MM.1S (cell line): ENCODE measurements around the gene PTK7.

Experiments used
- EZH2 ChIP-seq: fragments of 300-600 bp; sonication (generic); optimal IDR thresholded peaks from 2 replicates; pipeline ENCODE3; 2017; ENCODE audit warnings: low read depth, mild to moderate bottlenecking, antibody characterized with exemption, low read length, mixed read lengths
- EZH2phosphoT487 ChIP-seq: fragments of 300-600 bp; sonication (generic); IDR thresholded peaks from 2 replicates; pipeline ENCODE4 v1.6.1; 2018; ENCODE audit warnings: antibody characterized with exemption, low read length
- TF ChIP-seq, protein P1 (sequence below): fragments of 300-600 bp; sonication (generic); IDR thresholded peaks from 2 replicates; pipeline ENCODE4 v1.5.1; 2016; ENCODE audit warnings: antibody characterized with exemption, low read length, mixed read lengths

DNA sequence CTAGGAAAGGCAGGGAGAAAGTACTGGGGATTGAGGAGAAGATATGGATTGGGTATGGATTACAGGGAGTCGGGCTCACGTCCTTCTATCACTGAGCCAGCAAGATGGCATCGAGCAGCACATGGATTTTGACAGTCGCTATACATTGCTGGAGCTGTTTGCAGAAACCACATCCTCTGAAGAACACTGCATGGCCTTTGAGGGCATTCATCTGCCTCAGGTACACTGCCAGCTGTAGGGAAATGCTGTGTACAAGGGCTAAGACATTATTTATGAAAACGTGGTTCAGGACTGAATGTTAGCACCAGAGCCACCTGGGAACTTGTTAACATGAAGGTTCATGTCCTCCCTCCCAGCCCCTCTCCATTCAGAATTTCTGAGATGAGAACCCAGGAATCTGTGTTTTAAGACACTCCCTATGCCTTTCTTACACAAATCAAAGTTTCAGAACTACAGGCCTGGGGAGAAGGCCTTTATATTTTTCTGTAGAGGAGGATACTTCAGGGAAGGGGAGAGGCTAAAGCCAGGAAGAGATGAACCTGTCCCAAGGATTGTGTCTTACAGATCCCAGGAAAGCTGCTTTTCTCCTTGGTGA is 109.4 kb downstream of the PTK7 start:
- TF ChIP-seq, protein P1, sequence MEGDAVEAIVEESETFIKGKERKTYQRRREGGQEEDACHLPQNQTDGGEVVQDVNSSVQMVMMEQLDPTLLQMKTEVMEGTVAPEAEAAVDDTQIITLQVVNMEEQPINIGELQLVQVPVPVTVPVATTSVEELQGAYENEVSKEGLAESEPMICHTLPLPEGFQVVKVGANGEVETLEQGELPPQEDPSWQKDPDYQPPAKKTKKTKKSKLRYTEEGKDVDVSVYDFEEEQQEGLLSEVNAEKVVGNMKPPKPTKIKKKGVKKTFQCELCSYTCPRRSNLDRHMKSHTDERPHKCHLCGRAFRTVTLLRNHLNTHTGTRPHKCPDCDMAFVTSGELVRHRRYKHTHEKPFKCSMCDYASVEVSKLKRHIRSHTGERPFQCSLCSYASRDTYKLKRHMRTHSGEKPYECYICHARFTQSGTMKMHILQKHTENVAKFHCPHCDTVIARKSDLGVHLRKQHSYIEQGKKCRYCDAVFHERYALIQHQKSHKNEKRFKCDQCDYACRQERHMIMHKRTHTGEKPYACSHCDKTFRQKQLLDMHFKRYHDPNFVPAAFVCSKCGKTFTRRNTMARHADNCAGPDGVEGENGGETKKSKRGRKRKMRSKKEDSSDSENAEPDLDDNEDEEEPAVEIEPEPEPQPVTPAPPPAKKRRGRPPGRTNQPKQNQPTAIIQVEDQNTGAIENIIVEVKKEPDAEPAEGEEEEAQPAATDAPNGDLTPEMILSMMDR = no peak
- TF ChIP-seq EZH2 = no peak
- no peak for TF ChIP-seq EZH2phosphoT487
